Neural progenitor cell (in vitro differentiated cells): Measurements from ENCODE around the gene APOL3.

ENCODE experiments used
- EZH2 ChIP-seq: fragments of 200-600 bp; sonication (generic); IDR thresholded peaks from 2 replicates; pipeline ENCODE4 v1.6.1; 2017; ENCODE audit warnings: antibody characterized with exemption, mild to moderate bottlenecking, moderate library complexity
- EZH2phosphoT487 ChIP-seq: fragments of 200-600 bp; sonication (generic); IDR thresholded peaks from 2 replicates; pipeline ENCODE4 v1.6.1; 2017; ENCODE audit warnings: antibody characterized with exemption
- TF ChIP-seq, protein P1 (sequence below): fragments of 200-600 bp; sonication (generic); IDR thresholded peaks from 2 replicates; pipeline ENCODE4 v1.5.1; 2017; ENCODE audit warnings: antibody characterized with exemption, mild to moderate bottlenecking

DNA sequence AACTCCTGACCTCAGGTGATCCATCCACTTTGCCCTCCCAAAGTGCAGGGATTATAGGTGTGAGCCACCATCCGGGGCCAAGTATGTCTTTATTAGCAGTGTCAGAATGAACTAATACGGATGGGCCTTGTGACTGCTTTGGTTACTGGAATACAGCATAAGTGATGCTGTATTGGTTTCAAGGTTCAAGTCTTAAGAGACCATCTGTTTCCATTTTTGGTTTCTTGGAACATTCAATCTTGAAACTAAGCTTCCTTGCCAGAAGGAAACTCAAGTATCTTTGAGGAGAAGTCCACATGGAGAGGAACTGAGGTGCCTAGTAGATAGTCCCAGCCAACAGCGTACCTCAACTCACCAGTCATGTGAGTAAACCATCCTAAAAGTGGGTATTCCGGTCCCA is 58.8 kb downstream of the APOL3 start:
- TF ChIP-seq EZH2 (no peak), EZH2phosphoT487 (no peak)
- TF ChIP-seq, protein P1, sequence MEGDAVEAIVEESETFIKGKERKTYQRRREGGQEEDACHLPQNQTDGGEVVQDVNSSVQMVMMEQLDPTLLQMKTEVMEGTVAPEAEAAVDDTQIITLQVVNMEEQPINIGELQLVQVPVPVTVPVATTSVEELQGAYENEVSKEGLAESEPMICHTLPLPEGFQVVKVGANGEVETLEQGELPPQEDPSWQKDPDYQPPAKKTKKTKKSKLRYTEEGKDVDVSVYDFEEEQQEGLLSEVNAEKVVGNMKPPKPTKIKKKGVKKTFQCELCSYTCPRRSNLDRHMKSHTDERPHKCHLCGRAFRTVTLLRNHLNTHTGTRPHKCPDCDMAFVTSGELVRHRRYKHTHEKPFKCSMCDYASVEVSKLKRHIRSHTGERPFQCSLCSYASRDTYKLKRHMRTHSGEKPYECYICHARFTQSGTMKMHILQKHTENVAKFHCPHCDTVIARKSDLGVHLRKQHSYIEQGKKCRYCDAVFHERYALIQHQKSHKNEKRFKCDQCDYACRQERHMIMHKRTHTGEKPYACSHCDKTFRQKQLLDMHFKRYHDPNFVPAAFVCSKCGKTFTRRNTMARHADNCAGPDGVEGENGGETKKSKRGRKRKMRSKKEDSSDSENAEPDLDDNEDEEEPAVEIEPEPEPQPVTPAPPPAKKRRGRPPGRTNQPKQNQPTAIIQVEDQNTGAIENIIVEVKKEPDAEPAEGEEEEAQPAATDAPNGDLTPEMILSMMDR, result no peak
